ENCODE data around the gene SNAP91.
"Not testable (repeated sequence)": the region's sequence is repeated elsewhere in the genome, so short reads cannot be mapped to it uniquely, and the experiment has no call there.

Gene SNAP91

GRCh38 chr6:83708970-83709747 is at the start of gene SNAP91:
Gene SNAP91 (minus strand): TSS chr6:83709101. CDS start chr6:83707927, 1,174 bp downstream.
- DNase-seq = peak; percentile 66

GRCh38 chr6:83758533-83758932 is 49.6 kb upstream of the SNAP91 start:
- no peak for DNase-seq

- DNase-seq = no peak
Observed at GRCh38 chr6:83757021-83757420, 48.1 kb upstream of the SNAP91 start.

- DNase-seq = no peak
Observed at GRCh38 chr6:83756565-83756964, 47.7 kb upstream of the SNAP91 start.

- DNase-seq = not testable (repeated sequence)
Observed at GRCh38 chr6:83752375-83752774, 43.5 kb upstream of the SNAP91 start.

- no peak for DNase-seq
Observed at GRCh38 chr6:83741089-83741488, 32.2 kb upstream of the SNAP91 start.

GRCh38 chr6:83735461-83735860 is 26.6 kb upstream of the SNAP91 start:
- DNase-seq = no peak

- DNase-seq = no peak
Observed at GRCh38 chr6:83729871-83730270, 21.0 kb upstream of the SNAP91 start.

- no peak for DNase-seq
Observed at GRCh38 chr6:83722876-83723275, 14.0 kb upstream of the SNAP91 start.

GRCh38 chr6:83717809-83718208 is 8.9 kb upstream of the SNAP91 start:
- no peak for DNase-seq

- no peak for DNase-seq
Observed at GRCh38 chr6:83711958-83712357, 3.1 kb upstream of the SNAP91 start.

- no peak for DNase-seq
Observed at GRCh38 chr6:83709748-83710050, 798 bp upstream of the SNAP91 start.

- DNase-seq = peak; percentile 27
Observed at GRCh38 chr6:83708546-83708969, 343 bp downstream of the SNAP91 start.

- DNase-seq = no peak
Observed at GRCh38 chr6:83707829-83708545, 914 bp downstream of the SNAP91 start.

GRCh38 chr6:83702749-83703148 is 6.2 kb downstream of the SNAP91 start:
- no peak for DNase-seq

GRCh38 chr6:83702077-83702476 is 6.8 kb downstream of the SNAP91 start:
- no peak for DNase-seq

GRCh38 chr6:83696674-83697073 is 12.2 kb downstream of the SNAP91 start:
- DNase-seq = no peak

- DNase-seq = no peak
Observed at GRCh38 chr6:83685481-83685880, 23.4 kb downstream of the SNAP91 start.

GRCh38 chr6:83677791-83678190 is 31.1 kb downstream of the SNAP91 start:
- no peak for DNase-seq

- DNase-seq = no peak
Observed at GRCh38 chr6:83637953-83638352, 70.9 kb downstream of the SNAP91 start.

GRCh38 chr6:83636800-83637199 is 72.1 kb downstream of the SNAP91 start:
- no peak for DNase-seq

- no peak for DNase-seq
Observed at GRCh38 chr6:83633609-83634008, 75.3 kb downstream of the SNAP91 start.

- DNase-seq = no peak
Observed at GRCh38 chr6:83633149-83633548, 75.8 kb downstream of the SNAP91 start.

GRCh38 chr6:83629908-83630307 is 79.0 kb downstream of the SNAP91 start:
- not testable (repeated sequence) for DNase-seq

All from T1000 (cell line).